Astrocyte of the spinal cord (primary cell): ENCODE measurements around the gene UTP15.

ENCODE experiments used
- DNase-seq: peaks from one replicate; pipeline ENCODE4 v3.0.0; 2011; ENCODE audit warnings: low read depth, low spot score
- H3K4me3 ChIP-seq: 2 replicates; pipeline ENCODE4 v1.5.1; 2011; ENCODE audit warnings: low read depth, mild to moderate bottlenecking, low read length, moderate library complexity
- in situ Hi-C: cut with HindIII; loops from 2 replicates; pipeline ENCODE4 v1.10.0; 2017; ENCODE audit warnings: low sequenced_read_pairs
- TF ChIP-seq, protein P1 (sequence below): IDR thresholded peaks from 2 replicates; pipeline ENCODE4 v1.5.1; 2012; ENCODE audit warnings: low read depth, mild to moderate bottlenecking, low read length, inconsistent platforms

UTP15 gene

DNA sequence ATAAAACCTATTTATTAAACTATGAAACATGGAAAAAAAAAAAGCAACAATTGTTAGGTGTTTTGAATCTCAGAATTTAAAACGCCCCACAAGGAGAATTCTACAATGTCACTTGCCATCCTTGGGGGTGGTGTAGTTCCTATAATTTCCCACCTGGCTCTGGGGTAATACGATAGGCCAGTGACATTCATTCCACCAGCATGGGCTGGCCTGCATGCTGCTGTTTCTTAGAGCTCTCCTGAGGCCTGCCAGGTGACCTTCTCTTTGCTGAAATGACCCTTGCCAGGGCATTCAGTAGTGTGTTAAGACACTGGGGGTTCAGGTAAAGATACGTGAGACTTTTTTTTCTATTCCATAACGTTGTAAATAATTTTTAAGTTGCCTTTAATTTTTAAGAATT, 50.4 kb downstream of the UTP15 start:
- TF ChIP-seq, protein P1, sequence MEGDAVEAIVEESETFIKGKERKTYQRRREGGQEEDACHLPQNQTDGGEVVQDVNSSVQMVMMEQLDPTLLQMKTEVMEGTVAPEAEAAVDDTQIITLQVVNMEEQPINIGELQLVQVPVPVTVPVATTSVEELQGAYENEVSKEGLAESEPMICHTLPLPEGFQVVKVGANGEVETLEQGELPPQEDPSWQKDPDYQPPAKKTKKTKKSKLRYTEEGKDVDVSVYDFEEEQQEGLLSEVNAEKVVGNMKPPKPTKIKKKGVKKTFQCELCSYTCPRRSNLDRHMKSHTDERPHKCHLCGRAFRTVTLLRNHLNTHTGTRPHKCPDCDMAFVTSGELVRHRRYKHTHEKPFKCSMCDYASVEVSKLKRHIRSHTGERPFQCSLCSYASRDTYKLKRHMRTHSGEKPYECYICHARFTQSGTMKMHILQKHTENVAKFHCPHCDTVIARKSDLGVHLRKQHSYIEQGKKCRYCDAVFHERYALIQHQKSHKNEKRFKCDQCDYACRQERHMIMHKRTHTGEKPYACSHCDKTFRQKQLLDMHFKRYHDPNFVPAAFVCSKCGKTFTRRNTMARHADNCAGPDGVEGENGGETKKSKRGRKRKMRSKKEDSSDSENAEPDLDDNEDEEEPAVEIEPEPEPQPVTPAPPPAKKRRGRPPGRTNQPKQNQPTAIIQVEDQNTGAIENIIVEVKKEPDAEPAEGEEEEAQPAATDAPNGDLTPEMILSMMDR: no peak
- H3K4me3 ChIP-seq: no peak overlapping the region
- DNase-seq: no peak
- in situ Hi-C loops: no loop called here

DNA sequence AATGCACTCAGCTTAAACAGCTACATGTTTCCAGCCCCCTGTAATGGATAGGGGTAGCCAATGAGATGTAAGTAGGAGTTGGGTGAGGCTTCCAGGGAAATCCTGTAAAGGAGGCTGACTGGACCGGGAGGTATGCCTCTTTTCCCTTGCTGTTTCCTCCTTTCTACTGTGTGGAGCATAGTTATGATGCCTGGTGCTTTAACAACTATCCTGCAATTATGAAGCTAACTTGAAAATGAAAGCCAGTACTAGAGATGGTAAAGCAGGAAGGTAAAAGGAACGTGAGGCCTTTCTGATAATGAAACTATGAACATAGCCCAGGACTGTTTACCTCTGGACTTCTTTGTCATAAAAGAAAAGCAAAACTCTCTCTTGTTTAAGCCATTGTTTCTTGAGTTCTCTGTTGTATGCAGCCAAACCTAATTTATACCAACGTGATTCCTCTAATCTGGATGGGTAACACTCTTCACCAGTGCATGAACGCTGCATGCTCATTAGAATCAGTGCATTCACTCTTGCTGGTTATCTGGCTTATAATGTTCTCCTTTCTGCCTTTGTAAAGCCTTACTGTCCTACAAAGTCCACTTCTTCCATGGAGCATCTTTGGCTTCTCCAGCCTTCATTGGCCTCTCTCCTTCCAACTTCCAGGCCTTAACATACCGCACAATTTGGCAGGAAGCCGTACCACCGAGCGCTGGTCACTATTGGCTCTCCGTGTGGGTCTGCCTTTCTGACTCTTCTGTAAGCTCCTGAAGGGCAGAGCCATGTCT, 52.2 kb downstream of the UTP15 start:
- peak; percentile 29 for DNase-seq
- TF ChIP-seq, protein P1: no peak
- in situ Hi-C loops: no loop called here
- H3K4me3 ChIP-seq: no peak overlapping the region

DNA sequence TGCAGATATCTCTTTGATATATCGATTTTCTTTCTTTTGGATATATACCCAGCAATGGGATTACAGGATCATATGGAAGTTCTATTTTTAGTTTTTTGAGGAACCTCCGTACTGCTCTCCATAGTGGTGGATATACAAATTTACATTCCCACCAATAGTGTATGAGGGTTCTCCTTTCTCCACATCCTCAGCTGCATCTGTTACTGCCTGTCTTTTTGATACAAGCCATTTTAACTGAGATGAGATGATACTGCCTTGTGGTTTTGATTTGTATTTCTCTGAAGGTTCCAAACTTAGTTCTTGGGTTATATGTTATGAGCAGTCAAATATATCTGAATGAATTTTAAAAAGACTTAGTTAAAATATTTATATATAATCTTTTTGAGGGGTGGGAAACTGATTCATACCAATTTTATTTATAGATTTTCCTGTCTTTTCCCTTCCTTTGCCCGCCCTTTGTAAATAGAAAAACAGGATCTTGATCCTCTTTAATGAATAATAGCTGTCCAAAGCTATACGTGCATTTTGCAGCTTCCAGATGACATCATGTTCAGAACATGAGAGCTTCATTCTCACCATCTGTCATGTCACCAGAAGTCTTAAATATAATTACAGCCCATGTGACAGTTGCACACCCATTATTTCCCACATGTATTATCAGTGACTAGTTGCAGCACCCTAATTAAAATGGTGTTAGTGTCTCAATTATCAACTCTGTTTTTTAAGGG, 54.2 kb downstream of the UTP15 start:
- TF ChIP-seq, protein P1: no peak
- DNase-seq: no peak
- H3K4me3 ChIP-seq: no peak overlapping the region
- in situ Hi-C loops: no loop called here

DNA sequence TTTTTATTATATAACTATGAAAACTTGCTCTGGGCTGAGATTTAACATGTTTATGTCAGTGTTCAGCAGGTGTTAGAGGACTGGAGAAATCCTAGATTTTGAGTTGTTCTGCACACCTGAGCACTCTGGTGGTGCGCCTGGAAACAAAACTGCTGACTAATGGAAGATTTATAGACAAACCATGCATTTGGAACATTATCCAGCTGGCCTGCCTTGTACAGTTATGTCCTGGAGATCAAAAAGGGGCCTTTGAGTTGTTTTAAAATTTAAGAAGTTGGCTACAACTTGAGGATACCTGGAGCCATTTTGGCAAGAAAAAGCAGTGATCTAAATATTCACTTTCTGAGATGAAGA, 54.8 kb downstream of the UTP15 start:
- in situ Hi-C loops: no loop called here
- DNase-seq: no peak
- H3K4me3 ChIP-seq: no peak overlapping the region
- TF ChIP-seq, protein P1: no peak

DNA sequence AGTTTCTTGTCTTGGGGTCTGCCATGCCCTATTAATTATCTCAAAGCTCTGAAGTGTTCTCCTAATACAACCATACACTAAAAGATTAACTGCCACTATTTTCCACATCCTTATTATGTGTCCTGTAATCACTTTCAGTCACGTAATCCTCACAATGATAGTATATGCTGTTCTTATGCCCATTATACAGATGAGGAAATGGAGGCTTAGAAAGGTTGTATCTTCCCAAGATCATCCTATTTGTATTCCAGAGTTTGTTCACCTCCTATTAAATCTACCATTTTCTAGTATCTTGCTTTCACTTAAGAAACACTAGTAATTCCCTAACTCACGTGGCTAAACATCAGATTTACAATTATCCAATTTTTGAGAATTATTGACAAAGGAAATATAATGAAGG, 57.5 kb downstream of the UTP15 start:
- TF ChIP-seq, protein P1: no peak
- no peak overlapping the region for H3K4me3 ChIP-seq
- no peak for DNase-seq
- in situ Hi-C loops: no loop called here

DNA sequence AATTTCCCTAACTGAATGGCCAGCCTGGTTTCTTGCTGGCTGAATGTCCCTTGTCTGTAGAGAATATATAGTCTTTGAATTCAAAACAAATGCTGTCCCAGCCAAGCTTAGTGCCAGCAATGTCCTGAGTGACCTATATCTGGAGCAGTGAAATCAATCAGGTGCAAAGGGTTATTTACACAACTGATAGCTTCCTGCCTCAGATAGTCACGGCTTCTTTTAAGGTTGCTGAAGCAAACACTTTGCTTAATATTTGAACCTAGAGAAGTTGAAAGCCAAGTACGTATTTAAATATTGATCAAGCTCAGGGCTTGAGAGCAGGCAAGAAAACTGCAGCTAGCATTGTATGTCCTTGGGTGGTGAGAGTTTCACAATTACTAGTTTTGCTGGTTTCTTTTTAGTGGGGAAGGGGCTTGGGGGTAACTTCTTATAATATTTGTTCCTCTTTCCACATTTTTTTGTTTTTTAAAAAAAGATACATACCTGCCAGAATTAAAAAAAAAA, 58.4 kb downstream of the UTP15 start:
- TF ChIP-seq, protein P1: no peak
- no peak overlapping the region for H3K4me3 ChIP-seq
- no peak for DNase-seq
- in situ Hi-C loops: no loop called here
